Measurements from ENCODE around the gene SLC15A3. TPM values are rescaled to one million over a fixed set of nuclear protein-coding genes. Genes with fewer than 3 reads are reported as not detected.
A peak's percentile ranks its signal among the peaks of the same experiment; 100 is the strongest.

The SLC15A3 gene
- total RNA-seq, 2 donors from 2014 or later: 3.5 to 4.1 TPM

- ATAC-seq (replicated peaks in 1 of 2): peak; percentile 38 to 43
- Mint-ChIP-seq H3K27ac (peak overlapping the region; percentile 99), H3K4me1 (ENCODE audit: low read depth) (peaks cover 60% of the 10 kb centered on the region), H3K9me3 (no peaks in the 10 kb centered on the region), H3K4me3 (peak overlapping the region; percentile 87 to 93), H3K27me3 (ENCODE audit: low read depth) (no peaks in the 10 kb centered on the region), H3K36me3 (ENCODE audit: insufficient read depth in 2 of 2) (peaks cover 27 to 44% of the 10 kb centered on the region in 2 donors)
- DNase-seq: peak in 1 of 2 donors; percentile 53
Observed at GRCh38 chr11:60972182-60973030, 20.4 kb upstream of the SLC15A3 start.

- peak within 1 kb of the TSS; percentile 99 for H3K27ac Mint-ChIP-seq
- DNase-seq (peak; percentile 69 to 78), ATAC-seq (replicated peaks in 1 of 2) (peak; percentile 74 to 81)
- peak within 1 kb of the TSS; percentile 87 to 93 for H3K4me3 Mint-ChIP-seq
- peaks cover 22 to 35% of the 10 kb centered on the region in 2 donors for H3K36me3 Mint-ChIP-seq (ENCODE audit: insufficient read depth in 2 of 2)
- H3K4me1 Mint-ChIP-seq (ENCODE audit: low read depth): peaks cover 51% of the 10 kb centered on the region
- no peaks in the 10 kb centered on the region for H3K9me3 Mint-ChIP-seq
- no peaks in the 10 kb centered on the region for H3K27me3 Mint-ChIP-seq (ENCODE audit: low read depth)
Observed at GRCh38 chr11:60971520-60971919, 19.5 kb upstream of the SLC15A3 start, which contains the start of gene CD6. TSS of gene CD6 (plus strand) at chr11:60971680. CDS start at chr11:60971866, 186 bp downstream.

GRCh38 chr11:60970890-60971289, 18.9 kb upstream of the SLC15A3 start:
- Mint-ChIP-seq H3K4me1 (ENCODE audit: low read depth) (peaks cover 45% of the 10 kb centered on the region), H3K36me3 (ENCODE audit: insufficient read depth in 2 of 2) (peaks cover 21 to 34% of the 10 kb centered on the region in 2 donors), H3K4me3 (peak overlapping the region; percentile 87 to 93), H3K9me3 (no peaks in the 10 kb centered on the region), H3K27me3 (ENCODE audit: low read depth) (no peaks in the 10 kb centered on the region), H3K27ac (peak overlapping the region; percentile 14)
- DNase-seq (no peak), ATAC-seq (replicated peaks in 1 of 2) (no peak)

- peaks cover 42% of the 10 kb centered on the region for H3K4me1 Mint-ChIP-seq (ENCODE audit: low read depth)
- peaks cover 19 to 31% of the 10 kb centered on the region in 2 donors for H3K36me3 Mint-ChIP-seq (ENCODE audit: insufficient read depth in 2 of 2)
- H3K9me3 Mint-ChIP-seq: no peaks in the 10 kb centered on the region
- H3K4me3 Mint-ChIP-seq: peak overlapping the region; percentile 87 to 93
- peak overlapping the region; percentile 48 for H3K27ac Mint-ChIP-seq
- H3K27me3 Mint-ChIP-seq (ENCODE audit: low read depth): no peaks in the 10 kb centered on the region
- ATAC-seq (replicated peaks in 1 of 2) (peak; percentile 51 to 59), DNase-seq (peak; percentile 82 to 85)
Observed at GRCh38 chr11:60970369-60970774, 18.4 kb upstream of the SLC15A3 start.

- no peak for ATAC-seq (replicated peaks in 1 of 2)
Observed at GRCh38 chr11:60968223-60968622, 16.2 kb upstream of the SLC15A3 start.

GRCh38 chr11:60966890-60967289, 14.9 kb upstream of the SLC15A3 start:
- peaks cover 19% of the 10 kb centered on the region for H3K4me1 Mint-ChIP-seq (ENCODE audit: low read depth)
- H3K36me3 Mint-ChIP-seq (ENCODE audit: insufficient read depth in 2 of 2): peaks cover 3 to 8% of the 10 kb centered on the region in 2 donors
- H3K27ac Mint-ChIP-seq: no peak overlapping the region
- DNase-seq (no peak), ATAC-seq (replicated peaks in 1 of 2) (no peak)
- no peak overlapping the region for H3K4me3 Mint-ChIP-seq
- H3K27me3 Mint-ChIP-seq (ENCODE audit: low read depth): no peaks in the 10 kb centered on the region
- no peaks in the 10 kb centered on the region for H3K9me3 Mint-ChIP-seq

More at GRCh38 chr11:60968223-60968622, 16.2 kb upstream of the SLC15A3 start:
- H3K27ac Mint-ChIP-seq: no peak overlapping the region
- no peaks in the 10 kb centered on the region for H3K27me3 Mint-ChIP-seq (ENCODE audit: low read depth)
- H3K36me3 Mint-ChIP-seq (ENCODE audit: insufficient read depth in 2 of 2): peaks cover 11 to 14% of the 10 kb centered on the region in 2 donors
- no peak overlapping the region for H3K4me3 Mint-ChIP-seq
- peaks cover 20% of the 10 kb centered on the region for H3K4me1 Mint-ChIP-seq (ENCODE audit: low read depth)
- DNase-seq: no peak
- H3K9me3 Mint-ChIP-seq: no peaks in the 10 kb centered on the region

- Mint-ChIP-seq H3K4me1 (ENCODE audit: low read depth) (peaks cover under 1% of the 10 kb centered on the region), H3K27ac (no peak overlapping the region)
Observed at GRCh38 chr11:60964801-60965200, 12.8 kb upstream of the SLC15A3 start.

GRCh38 chr11:60960405-60960804, 8.4 kb upstream of the SLC15A3 start:
- DNase-seq: no peak
- Mint-ChIP-seq H3K27me3 (ENCODE audit: low read depth) (peaks cover 6% of the 10 kb centered on the region), H3K9me3 (no peaks in the 10 kb centered on the region), H3K36me3 (ENCODE audit: insufficient read depth in 2 of 2) (no peaks in the 10 kb centered on the region), H3K4me3 (no peak overlapping the region), H3K27ac (no peak overlapping the region), H3K4me1 (ENCODE audit: low read depth) (no peaks in the 10 kb centered on the region)
- no peak for ATAC-seq (replicated peaks in 1 of 2)

More at GRCh38 chr11:60964801-60965200, 12.8 kb upstream of the SLC15A3 start:
- ATAC-seq (replicated peaks in 1 of 2) (no peak), DNase-seq (no peak)
- Mint-ChIP-seq H3K4me3 (no peak overlapping the region), H3K27me3 (ENCODE audit: low read depth) (peaks cover 1% of the 10 kb centered on the region), H3K9me3 (no peaks in the 10 kb centered on the region), H3K36me3 (ENCODE audit: insufficient read depth in 2 of 2) (peaks cover 1 to 6% of the 10 kb centered on the region in 2 donors)

GRCh38 chr11:60959431-60959830, 7.5 kb upstream of the SLC15A3 start:
- no peaks in the 10 kb centered on the region for H3K9me3 Mint-ChIP-seq
- H3K27ac Mint-ChIP-seq: no peak overlapping the region
- H3K36me3 Mint-ChIP-seq (ENCODE audit: insufficient read depth in 2 of 2): no peaks in the 10 kb centered on the region
- no peaks in the 10 kb centered on the region for H3K4me1 Mint-ChIP-seq (ENCODE audit: low read depth)
- H3K4me3 Mint-ChIP-seq: no peak overlapping the region
- DNase-seq (no peak), ATAC-seq (replicated peaks in 1 of 2) (no peak)
- H3K27me3 Mint-ChIP-seq (ENCODE audit: low read depth): peaks cover 6% of the 10 kb centered on the region

- H3K27ac Mint-ChIP-seq: no peak overlapping the region
- ATAC-seq (replicated peaks in 1 of 2): no peak
- H3K4me3 Mint-ChIP-seq: no peak overlapping the region
- H3K27me3 Mint-ChIP-seq (ENCODE audit: low read depth): peaks cover 23% of the 10 kb centered on the region
- no peaks in the 10 kb centered on the region for H3K9me3 Mint-ChIP-seq
- H3K36me3 Mint-ChIP-seq (ENCODE audit: insufficient read depth in 2 of 2): no peaks in the 10 kb centered on the region
- H3K4me1 Mint-ChIP-seq (ENCODE audit: low read depth): peaks cover 8% of the 10 kb centered on the region
- DNase-seq: no peak
Observed at GRCh38 chr11:60957188-60957587, 5.2 kb upstream of the SLC15A3 start.

GRCh38 chr11:60955571-60955970, 3.6 kb upstream of the SLC15A3 start:
- no peaks in the 10 kb centered on the region for H3K9me3 Mint-ChIP-seq
- peaks cover 16% of the 10 kb centered on the region for H3K4me1 Mint-ChIP-seq (ENCODE audit: low read depth)
- ATAC-seq (replicated peaks in 1 of 2) (no peak), DNase-seq (no peak)
- H3K27ac Mint-ChIP-seq: no peak overlapping the region
- no peaks in the 10 kb centered on the region for H3K36me3 Mint-ChIP-seq (ENCODE audit: insufficient read depth in 2 of 2)
- peaks cover 23% of the 10 kb centered on the region for H3K27me3 Mint-ChIP-seq (ENCODE audit: low read depth)
- H3K4me3 Mint-ChIP-seq: no peak overlapping the region

GRCh38 chr11:60954421-60954820, 2.4 kb upstream of the SLC15A3 start:
- Mint-ChIP-seq H3K36me3 (ENCODE audit: insufficient read depth in 2 of 2) (no peaks in the 10 kb centered on the region), H3K9me3 (no peaks in the 10 kb centered on the region), H3K4me3 (no peak overlapping the region), H3K27me3 (ENCODE audit: low read depth) (peaks cover 18% of the 10 kb centered on the region), H3K27ac (no peak overlapping the region), H3K4me1 (ENCODE audit: low read depth) (peaks cover 16% of the 10 kb centered on the region)
- no peak for DNase-seq
- ATAC-seq (replicated peaks in 1 of 2): no peak

GRCh38 chr11:60953781-60954180, 1.8 kb upstream of the SLC15A3 start:
- no peak for ATAC-seq (replicated peaks in 1 of 2)
- H3K4me3 Mint-ChIP-seq: no peak overlapping the region
- no peaks in the 10 kb centered on the region for H3K36me3 Mint-ChIP-seq (ENCODE audit: insufficient read depth in 2 of 2)
- no peak overlapping the region for H3K27ac Mint-ChIP-seq
- H3K4me1 Mint-ChIP-seq (ENCODE audit: low read depth): peaks cover 19% of the 10 kb centered on the region
- H3K27me3 Mint-ChIP-seq (ENCODE audit: low read depth): peaks cover 18% of the 10 kb centered on the region
- no peaks in the 10 kb centered on the region for H3K9me3 Mint-ChIP-seq
- DNase-seq: no peak

All from activated T-cell treated with anti-CD3 and anti-CD28 coated beads, Interleukin-2, amount 50 U/mL, for 72 hours (primary cell).